Epithelial cell of esophagus (primary cell): ENCODE data around the gene MMP24OS.

Source experiments
- DNase-seq: peaks from one replicate; pipeline ENCODE4 v3.0.0; 2010; ENCODE audit warnings: low read depth
- H3K4me3 ChIP-seq: 2 replicates; pipeline ENCODE4 v1.5.1; 2011; ENCODE audit warnings: mild to moderate bottlenecking, low read length, control low read depth
- CTCF ChIP-seq: IDR thresholded peaks from 2 replicates; pipeline ENCODE4 v1.5.1; 2011; ENCODE audit warnings: low read depth, mild to moderate bottlenecking, low read length, control low read depth, inconsistent platforms; ENCODE audit not compliant: insufficient read depth; ENCODE audit errors: missing control alignments

Gene MMP24OS

GRCh38 chr20:35312318-35312717 is 34.4 kb upstream of the MMP24OS start:
- no peak for TF ChIP-seq CTCF
- peak; percentile 87 for DNase-seq
- no peak overlapping the region for H3K4me3 ChIP-seq

DNA sequence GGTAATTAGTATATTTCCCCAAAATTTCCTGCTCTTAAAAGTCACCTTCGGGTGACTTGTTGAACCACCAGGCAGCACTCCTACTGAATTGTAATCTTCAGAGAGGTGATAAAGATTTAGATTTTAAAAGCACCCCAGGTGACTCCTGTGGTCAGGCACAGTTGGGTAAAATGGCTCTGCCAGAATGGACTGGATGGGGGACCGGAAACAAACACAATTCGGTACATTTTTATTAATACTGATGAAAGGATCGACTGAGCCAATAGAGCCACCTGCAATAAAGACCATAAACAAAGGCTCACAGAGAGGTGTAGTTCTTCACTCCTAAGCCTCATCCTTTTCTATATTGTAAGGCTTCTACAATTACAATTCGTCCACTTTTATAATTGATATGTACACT is 33.9 kb upstream of the MMP24OS start:
- TF ChIP-seq CTCF = no peak
- no peak overlapping the region for H3K4me3 ChIP-seq

GRCh38 chr20:35311409-35311808 is 33.5 kb upstream of the MMP24OS start:
- H3K4me3 ChIP-seq = no peak overlapping the region
- TF ChIP-seq CTCF = no peak
- DNase-seq = peak; percentile 87

More for the DNA sequence above, 33.9 kb upstream of the MMP24OS start:
- no peak for DNase-seq

- peak; percentile 98 for DNase-seq
- no peak for TF ChIP-seq CTCF
- no peak overlapping the region for H3K4me3 ChIP-seq
Observed at GRCh38 chr20:35307666-35308653, 30.0 kb upstream of the MMP24OS start.

- DNase-seq = peak; percentile 76
- TF ChIP-seq CTCF = peak; percentile 76
- no peak overlapping the region for H3K4me3 ChIP-seq
Observed at GRCh38 chr20:35306931-35307517, 29.1 kb upstream of the MMP24OS start.

DNA sequence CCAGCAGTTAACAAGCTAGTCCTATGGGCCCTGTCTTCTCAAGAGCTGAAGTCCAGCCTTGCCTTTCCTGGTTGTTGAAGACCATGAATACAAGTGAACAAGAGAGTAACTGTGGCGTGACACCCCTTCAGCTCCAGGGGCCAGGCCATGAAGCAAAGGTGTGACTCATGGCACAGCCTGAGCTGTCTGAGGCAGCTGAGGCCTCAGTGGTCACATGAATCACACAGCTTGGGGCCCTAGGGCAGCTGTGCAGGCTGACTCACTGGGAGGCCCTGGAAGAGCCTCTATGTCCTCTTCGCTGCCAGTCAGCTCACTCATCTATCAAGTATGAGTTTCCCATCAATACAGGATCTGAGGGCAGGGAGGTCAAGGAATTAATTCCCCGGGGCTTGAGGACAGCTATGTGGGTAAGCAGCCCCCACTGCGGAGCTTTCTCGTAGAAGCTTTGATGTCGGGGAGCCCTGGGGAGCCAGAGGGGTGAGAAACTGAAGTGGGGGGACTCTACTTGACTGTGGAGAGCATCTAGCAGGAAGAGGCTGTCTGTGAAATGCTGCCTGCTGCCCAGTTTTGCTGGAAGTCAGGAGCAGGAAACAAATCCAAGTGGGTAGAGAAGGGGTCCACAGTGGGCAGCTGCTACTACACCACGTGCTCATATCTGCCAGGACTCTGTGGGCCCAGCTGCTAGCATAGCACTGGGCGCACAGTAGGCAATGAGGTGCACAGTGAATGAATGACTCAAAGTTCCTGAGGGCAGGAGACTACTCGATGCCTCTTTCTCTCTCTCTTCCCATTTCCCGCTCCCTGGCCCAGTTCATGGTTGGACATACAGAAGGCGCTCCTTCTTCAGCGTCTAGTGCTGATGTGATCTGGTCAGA is 28.0 kb upstream of the MMP24OS start:
- peak; percentile 100 for DNase-seq
- TF ChIP-seq CTCF = no peak
- H3K4me3 ChIP-seq = no peak overlapping the region
